ENCODE data around the gene IL17RE.
"Not testable (repeated sequence)": the region's sequence is repeated elsewhere in the genome, so short reads cannot be mapped to it uniquely, and the experiment has no call there.

Gene IL17RE

GRCh38 chr3:9932843-9933560 lies 30.4 kb downstream of the IL17RE start:
- peak in 47 of 51 donors; percentile 31 to 84 (median 61) for DNase-seq

GRCh38 chr3:9933561-9934234 lies 31.1 kb downstream of the IL17RE start, which contains the start of gene CRELD1:
Gene CRELD1, plus strand, starts transcription at chr3:9933834. Its CDS starts 605 bp downstream, at chr3:9934439.
- DNase-seq, result peak; percentile 65 to 98 (median 95)

- DNase-seq, result peak in 1 of 51 donors; percentile 31
Observed at GRCh38 chr3:9934235-9934621, 31.6 kb downstream of the IL17RE start.

- DNase-seq, result no peak
Observed at GRCh38 chr3:9934993-9935392, 32.3 kb downstream of the IL17RE start.

GRCh38 chr3:9935966-9936510 lies 33.4 kb downstream of the IL17RE start:
- DNase-seq, result no peak

- no peak for DNase-seq
Observed at GRCh38 chr3:9937486-9938238, 35.0 kb downstream of the IL17RE start.

- DNase-seq, result no peak
Observed at GRCh38 chr3:9938966-9939365, 36.3 kb downstream of the IL17RE start.

- not testable (repeated sequence) for DNase-seq
Observed at GRCh38 chr3:9939906-9940305, 37.3 kb downstream of the IL17RE start.

GRCh38 chr3:9940746-9941145 lies 38.1 kb downstream of the IL17RE start:
- no peak for DNase-seq

- DNase-seq, result no peak
Observed at GRCh38 chr3:9942164-9942563, 39.5 kb downstream of the IL17RE start.

- no peak for DNase-seq
Observed at GRCh38 chr3:9942934-9943690, 40.5 kb downstream of the IL17RE start.

- peak in 1 of 51 donors; percentile 50 for DNase-seq
Observed at GRCh38 chr3:9944271-9944670, 41.6 kb downstream of the IL17RE start.

- no peak for DNase-seq
Observed at GRCh38 chr3:9945358-9945757, 42.7 kb downstream of the IL17RE start.

GRCh38 chr3:9946112-9947024 lies 43.7 kb downstream of the IL17RE start:
- peak in 48 of 51 donors; percentile 37 to 85 (median 70) for DNase-seq

GRCh38 chr3:9947025-9947995 lies 44.7 kb downstream of the IL17RE start:
- DNase-seq, result peak in 42 of 51 donors; percentile 17 to 86 (median 62)

GRCh38 chr3:9948586-9948985 lies 45.9 kb downstream of the IL17RE start:
- DNase-seq, result no peak

GRCh38 chr3:9949115-9949514 lies 46.5 kb downstream of the IL17RE start:
- no peak for DNase-seq

- no peak for DNase-seq
Observed at GRCh38 chr3:9949626-9950025, 47.0 kb downstream of the IL17RE start.

- DNase-seq, result no peak
Observed at GRCh38 chr3:9951126-9951525, 48.5 kb downstream of the IL17RE start.

Data from hypothalamus (tissue), 51 donors.